Measurements from ENCODE around the gene CHID1.

GRCh38 chr11:819129-819931, 91.3 kb downstream of the CHID1 start:
- TF ChIP-seq CTCF (conservative IDR thresholded peaks at IDR 0.05 in 1 of 2, IDR thresholded peaks at IDR 0.05 in 1 of 2; ENCODE audit: low read depth in 1 of 2, low read length in 2 of 2) (no peak), EZH2 (IDR thresholded peaks at IDR 0.05; ENCODE audit: low read length, missing control alignments) (no peak)
